ENCODE results near the gene BRIP1.
"Not testable (repeated sequence)": the region's sequence is repeated elsewhere in the genome, so short reads cannot be mapped to it uniquely, and the experiment has no call there.

The BRIP1 gene

DNA sequence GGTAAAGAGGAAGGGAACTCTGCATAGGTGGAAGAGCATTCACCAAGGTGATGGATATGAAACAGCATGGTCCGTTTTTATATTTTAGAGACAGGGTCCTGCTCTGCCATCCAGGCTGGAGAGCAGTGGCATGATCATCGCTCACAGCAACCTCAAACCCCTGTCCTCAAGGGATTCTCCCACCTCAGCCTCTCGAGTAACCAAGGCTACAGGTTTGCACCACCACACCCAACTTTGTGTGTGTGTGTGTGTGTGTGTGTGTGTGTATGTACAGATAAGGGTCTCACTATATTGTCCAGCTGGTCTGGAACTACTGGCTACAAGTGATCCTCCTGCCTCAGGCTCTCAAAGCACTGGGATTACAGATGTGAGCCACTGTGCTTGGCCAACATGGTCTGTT lies 194.8 kb downstream of the BRIP1 start:
- Mint-ChIP-seq H3K27me3 (peaks cover 25% of the 10 kb centered on the region), H3K4me1 (no peaks in the 10 kb centered on the region), H3K9me3 (no peaks in the 10 kb centered on the region), H3K27ac (ENCODE audit: low read depth) (no peak overlapping the region), H3K4me3 (no peak overlapping the region), H3K36me3 (ENCODE audit: insufficient read depth) (no peaks in the 10 kb centered on the region)
- ATAC-seq (replicated peaks; ENCODE audit: extremely low read depth, poor library complexity, severe bottlenecking): no peak
- DNase-seq (ENCODE audit: low spot score in 2 of 2): no peak

- H3K4me1 Mint-ChIP-seq; H3K4me3 Mint-ChIP-seq; DNase-seq (ENCODE audit: low spot score in 2 of 2); H3K9me3 Mint-ChIP-seq; H3K36me3 Mint-ChIP-seq (ENCODE audit: insufficient read depth); ATAC-seq (replicated peaks; ENCODE audit: extremely low read depth, poor library complexity, severe bottlenecking); H3K27ac Mint-ChIP-seq (ENCODE audit: low read depth): not testable (repeated sequence)
- peaks cover 41% of the 10 kb centered on the region for H3K27me3 Mint-ChIP-seq
Measured at GRCh38 chr17:61666406-61667088, 196.8 kb downstream of the BRIP1 start.

- Mint-ChIP-seq H3K27me3 (peaks cover 41% of the 10 kb centered on the region), H3K36me3 (ENCODE audit: insufficient read depth) (no peaks in the 10 kb centered on the region), H3K4me1 (no peaks in the 10 kb centered on the region), H3K27ac (ENCODE audit: low read depth) (no peak overlapping the region), H3K9me3 (no peaks in the 10 kb centered on the region), H3K4me3 (no peak overlapping the region)
- DNase-seq (ENCODE audit: low spot score in 2 of 2): no peak
- no peak for ATAC-seq (replicated peaks; ENCODE audit: extremely low read depth, poor library complexity, severe bottlenecking)
Measured at GRCh38 chr17:61663310-61663709, 200.0 kb downstream of the BRIP1 start.

DNA sequence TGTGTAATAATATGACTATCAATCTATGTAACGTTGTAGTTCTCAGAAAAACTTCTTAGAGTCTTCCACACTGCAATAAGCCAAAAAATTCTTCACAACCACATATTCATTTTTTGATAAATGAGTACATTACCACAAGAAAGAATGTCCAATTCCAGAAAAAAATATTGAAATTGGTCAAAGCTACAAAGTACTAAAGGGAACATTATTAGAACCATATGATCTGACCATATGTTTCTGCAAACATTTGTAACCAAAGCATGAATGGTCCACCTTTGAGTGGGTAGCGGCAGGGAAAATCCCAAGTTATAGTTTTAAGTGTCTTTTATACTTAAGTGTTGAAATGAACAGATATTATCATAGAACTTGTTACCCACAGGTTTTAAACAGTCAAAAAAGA lies 200.6 kb downstream of the BRIP1 start:
- H3K27me3 Mint-ChIP-seq: peaks cover 41% of the 10 kb centered on the region
- H3K4me1 Mint-ChIP-seq: no peaks in the 10 kb centered on the region
- H3K27ac Mint-ChIP-seq (ENCODE audit: low read depth): no peak overlapping the region
- H3K9me3 Mint-ChIP-seq: no peaks in the 10 kb centered on the region
- no peak overlapping the region for H3K4me3 Mint-ChIP-seq
- no peaks in the 10 kb centered on the region for H3K36me3 Mint-ChIP-seq (ENCODE audit: insufficient read depth)
- ATAC-seq (replicated peaks; ENCODE audit: extremely low read depth, poor library complexity, severe bottlenecking): no peak
- no peak for DNase-seq (ENCODE audit: low spot score in 2 of 2)

DNA sequence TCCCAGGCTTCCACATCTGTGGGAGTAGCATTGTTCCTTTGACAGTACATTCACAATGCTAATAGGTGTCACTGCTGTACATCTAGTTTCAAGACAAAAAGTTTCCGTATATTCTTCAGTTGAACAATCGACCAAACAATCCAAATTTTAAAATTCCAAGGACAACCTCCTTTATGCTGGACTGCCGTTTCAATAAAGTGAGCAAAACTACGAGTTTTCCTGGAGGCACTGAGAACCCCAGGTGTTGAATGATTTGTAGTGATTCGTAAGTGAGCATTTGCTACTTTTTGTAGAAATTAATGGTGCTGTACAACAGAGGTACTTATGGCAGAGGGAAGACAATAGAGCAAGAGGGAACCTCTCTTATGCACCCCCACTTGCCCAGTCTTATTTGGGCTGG lies 201.1 kb downstream of the BRIP1 start:
- no peaks in the 10 kb centered on the region for H3K4me1 Mint-ChIP-seq
- H3K36me3 Mint-ChIP-seq (ENCODE audit: insufficient read depth): no peaks in the 10 kb centered on the region
- ATAC-seq (replicated peaks; ENCODE audit: extremely low read depth, poor library complexity, severe bottlenecking) (no peak), DNase-seq (ENCODE audit: low spot score in 2 of 2) (no peak)
- H3K9me3 Mint-ChIP-seq: no peaks in the 10 kb centered on the region
- no peak overlapping the region for H3K27ac Mint-ChIP-seq (ENCODE audit: low read depth)
- no peak overlapping the region for H3K4me3 Mint-ChIP-seq
- H3K27me3 Mint-ChIP-seq: peaks cover 41% of the 10 kb centered on the region

DNA sequence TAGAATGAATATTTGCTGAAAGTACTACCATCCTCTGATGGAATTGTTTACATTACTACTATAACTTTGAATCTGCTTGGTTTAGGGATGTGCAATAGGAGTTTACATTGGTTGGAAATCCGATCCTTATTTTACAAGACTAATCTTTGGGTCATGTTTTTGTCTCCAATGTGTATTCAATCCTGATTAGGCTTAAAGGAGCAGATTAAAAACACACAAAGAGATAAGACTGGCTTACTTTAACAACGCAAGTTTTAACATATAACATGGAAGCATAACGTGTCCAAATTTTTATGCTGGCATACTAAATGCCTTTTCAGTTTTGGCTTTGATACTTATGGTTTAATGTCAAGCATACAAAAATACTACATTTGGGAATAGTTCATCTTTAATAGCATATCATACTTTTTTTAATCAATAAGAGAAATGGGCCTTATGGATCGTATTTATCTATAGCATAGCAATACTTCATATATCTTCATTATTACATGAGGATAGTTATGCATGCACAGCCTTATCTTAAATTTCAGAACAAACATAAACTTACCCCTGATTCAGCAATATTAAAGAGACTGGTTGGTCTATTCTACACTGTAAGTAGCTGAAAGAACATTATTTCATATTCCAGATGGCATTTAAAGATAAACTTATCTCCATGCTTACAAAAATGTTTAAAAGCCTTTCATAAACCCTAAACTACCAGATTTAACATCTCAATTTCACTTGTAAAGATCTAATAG lies 202.4 kb downstream of the BRIP1 start:
- Mint-ChIP-seq H3K9me3 (no peaks in the 10 kb centered on the region), H3K4me1 (no peaks in the 10 kb centered on the region), H3K27ac (ENCODE audit: low read depth) (no peak overlapping the region), H3K36me3 (ENCODE audit: insufficient read depth) (no peaks in the 10 kb centered on the region), H3K4me3 (no peak overlapping the region), H3K27me3 (peaks cover 33% of the 10 kb centered on the region)
- ATAC-seq (replicated peaks; ENCODE audit: extremely low read depth, poor library complexity, severe bottlenecking) (no peak), DNase-seq (ENCODE audit: low spot score in 2 of 2) (no peak)

DNA sequence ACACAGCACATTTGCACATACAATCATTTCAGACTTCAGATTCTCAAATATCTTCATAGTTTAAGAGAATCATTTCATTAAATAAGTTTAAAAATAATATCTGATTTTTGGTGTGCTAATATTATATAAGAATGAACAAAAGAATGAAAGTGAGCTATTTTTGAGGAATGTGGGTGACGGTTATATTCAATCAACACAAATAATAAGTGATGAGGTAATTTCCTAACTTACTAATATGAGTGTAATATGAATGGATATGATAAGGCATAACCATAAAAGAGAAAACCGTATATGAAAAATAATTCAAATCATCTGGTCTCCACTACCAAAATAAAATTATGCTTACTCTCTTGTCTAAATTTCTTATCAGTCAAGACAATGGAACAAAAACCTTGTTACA lies 203.9 kb downstream of the BRIP1 start:
- Mint-ChIP-seq H3K4me1 (no peaks in the 10 kb centered on the region), H3K9me3 (no peaks in the 10 kb centered on the region), H3K27ac (ENCODE audit: low read depth) (no peak overlapping the region), H3K36me3 (ENCODE audit: insufficient read depth) (no peaks in the 10 kb centered on the region), H3K27me3 (peaks cover 18% of the 10 kb centered on the region), H3K4me3 (no peak overlapping the region)
- DNase-seq (ENCODE audit: low spot score in 2 of 2) (no peak), ATAC-seq (replicated peaks; ENCODE audit: extremely low read depth, poor library complexity, severe bottlenecking) (no peak)

DNA sequence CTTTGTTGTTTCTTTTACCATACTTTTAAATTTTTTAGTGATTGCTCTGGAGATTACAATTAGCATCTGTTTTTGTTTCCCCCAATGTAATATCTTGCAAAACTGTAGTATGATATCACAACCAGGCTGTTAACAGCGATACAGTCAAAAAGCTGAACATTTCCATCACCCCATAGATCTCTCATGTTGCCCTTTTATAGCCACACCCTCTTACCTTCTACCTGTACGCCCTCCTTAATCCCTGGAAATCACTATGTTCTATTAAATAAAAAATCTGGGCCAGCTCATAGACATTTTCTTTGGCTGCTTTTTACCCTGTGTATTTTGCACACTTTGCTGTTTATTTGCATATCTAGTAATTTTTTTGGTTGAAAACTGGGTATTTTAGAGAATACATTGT lies 205.1 kb downstream of the BRIP1 start:
- H3K36me3 Mint-ChIP-seq (ENCODE audit: insufficient read depth): no peaks in the 10 kb centered on the region
- H3K4me1 Mint-ChIP-seq: no peaks in the 10 kb centered on the region
- H3K9me3 Mint-ChIP-seq: no peaks in the 10 kb centered on the region
- H3K27me3 Mint-ChIP-seq: peaks cover 21% of the 10 kb centered on the region
- H3K4me3 Mint-ChIP-seq: no peak overlapping the region
- no peak for ATAC-seq (replicated peaks; ENCODE audit: extremely low read depth, poor library complexity, severe bottlenecking)
- DNase-seq (ENCODE audit: low spot score in 2 of 2): no peak
- H3K27ac Mint-ChIP-seq (ENCODE audit: low read depth): no peak overlapping the region

DNA sequence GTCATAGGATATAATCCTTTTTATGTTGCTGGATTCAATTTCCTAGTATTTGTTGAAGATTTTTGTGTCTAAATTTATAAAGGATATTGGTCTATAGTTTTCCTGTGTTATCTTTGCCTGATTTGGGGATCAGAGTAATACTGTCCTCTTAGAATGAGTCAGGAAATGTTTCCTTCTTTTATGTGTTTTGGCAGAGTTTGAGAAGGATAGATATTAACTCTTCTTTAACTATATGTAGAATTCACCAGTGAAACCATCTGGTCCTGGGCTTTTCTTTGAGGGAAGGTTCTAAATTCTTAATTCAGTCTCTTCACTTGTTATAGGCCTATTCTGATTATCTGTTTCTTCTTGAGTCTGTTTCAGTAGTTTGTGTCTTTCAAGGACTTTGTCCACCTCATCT lies 206.0 kb downstream of the BRIP1 start:
- Mint-ChIP-seq H3K4me3 (no peak overlapping the region), H3K36me3 (ENCODE audit: insufficient read depth) (no peaks in the 10 kb centered on the region), H3K27me3 (peaks cover 21% of the 10 kb centered on the region), H3K27ac (ENCODE audit: low read depth) (no peak overlapping the region), H3K9me3 (no peaks in the 10 kb centered on the region), H3K4me1 (no peaks in the 10 kb centered on the region)
- no peak for ATAC-seq (replicated peaks; ENCODE audit: extremely low read depth, poor library complexity, severe bottlenecking)
- no peak for DNase-seq (ENCODE audit: low spot score in 2 of 2)

GRCh38 chr17:61656721-61657217 lies 206.6 kb downstream of the BRIP1 start:
- H3K9me3 Mint-ChIP-seq: no peaks in the 10 kb centered on the region
- DNase-seq (ENCODE audit: low spot score in 2 of 2) (no peak), ATAC-seq (replicated peaks; ENCODE audit: extremely low read depth, poor library complexity, severe bottlenecking) (no peak)
- peaks cover 21% of the 10 kb centered on the region for H3K27me3 Mint-ChIP-seq
- no peak overlapping the region for H3K27ac Mint-ChIP-seq (ENCODE audit: low read depth)
- H3K4me3 Mint-ChIP-seq: no peak overlapping the region
- no peaks in the 10 kb centered on the region for H3K36me3 Mint-ChIP-seq (ENCODE audit: insufficient read depth)
- no peaks in the 10 kb centered on the region for H3K4me1 Mint-ChIP-seq

DNA sequence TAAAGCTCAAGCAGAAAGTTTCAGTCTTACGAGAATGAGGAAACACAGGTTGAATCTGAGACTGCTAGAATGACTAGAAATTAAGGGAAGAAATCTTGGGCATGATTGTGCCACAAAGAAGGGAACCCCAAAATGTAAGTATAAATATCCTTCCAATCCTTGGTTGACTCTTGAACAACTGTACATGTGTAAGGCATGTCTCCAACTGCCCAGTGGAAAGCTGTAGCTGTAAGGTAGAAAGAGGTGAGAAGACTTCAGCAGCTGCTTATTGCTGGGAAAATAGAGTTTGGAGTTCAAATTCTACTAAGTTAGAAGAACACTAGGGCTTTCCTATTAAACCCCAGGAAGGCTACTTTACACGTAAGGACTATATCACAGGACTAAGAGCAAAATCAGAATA lies 212.6 kb downstream of the BRIP1 start:
- Mint-ChIP-seq H3K36me3 (ENCODE audit: insufficient read depth) (no peaks in the 10 kb centered on the region), H3K4me1 (no peaks in the 10 kb centered on the region), H3K9me3 (peaks cover 6% of the 10 kb centered on the region), H3K4me3 (no peak overlapping the region), H3K27ac (ENCODE audit: low read depth) (no peak overlapping the region), H3K27me3 (peaks cover 47% of the 10 kb centered on the region)
- DNase-seq (ENCODE audit: low spot score in 2 of 2) (no peak), ATAC-seq (replicated peaks; ENCODE audit: extremely low read depth, poor library complexity, severe bottlenecking) (no peak)

- Mint-ChIP-seq H3K9me3 (peaks cover 6% of the 10 kb centered on the region), H3K27me3 (peaks cover 62% of the 10 kb centered on the region), H3K4me1 (no peaks in the 10 kb centered on the region), H3K4me3 (no peak overlapping the region), H3K27ac (ENCODE audit: low read depth) (no peak overlapping the region), H3K36me3 (ENCODE audit: insufficient read depth) (no peaks in the 10 kb centered on the region)
- ATAC-seq (replicated peaks; ENCODE audit: extremely low read depth, poor library complexity, severe bottlenecking) (no peak), DNase-seq (ENCODE audit: low spot score in 2 of 2) (no peak)
Measured at GRCh38 chr17:61648587-61648986, 214.7 kb downstream of the BRIP1 start.

DNA sequence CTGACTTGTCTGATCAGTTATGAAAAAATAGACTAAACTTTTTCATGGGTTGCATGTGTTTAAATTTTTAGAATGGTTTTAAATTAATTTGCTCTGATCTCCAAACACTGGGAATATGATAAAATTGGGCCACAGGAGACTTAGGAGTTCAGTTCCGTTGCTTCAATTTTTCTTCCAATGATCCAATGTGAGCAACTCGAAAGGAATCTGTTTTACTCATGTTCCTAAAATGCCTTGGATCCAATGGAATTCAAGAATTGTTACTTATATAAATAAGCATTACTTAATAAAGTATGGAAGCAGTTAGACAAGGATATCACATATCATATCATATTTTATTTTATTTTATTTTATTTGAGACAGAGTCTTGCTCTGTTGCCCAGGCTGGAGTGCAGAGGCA lies 216.3 kb downstream of the BRIP1 start:
- no peak overlapping the region for H3K4me3 Mint-ChIP-seq
- no peaks in the 10 kb centered on the region for H3K36me3 Mint-ChIP-seq (ENCODE audit: insufficient read depth)
- ATAC-seq (replicated peaks; ENCODE audit: extremely low read depth, poor library complexity, severe bottlenecking): no peak
- H3K27me3 Mint-ChIP-seq: peaks cover 54% of the 10 kb centered on the region
- H3K27ac Mint-ChIP-seq (ENCODE audit: low read depth): no peak overlapping the region
- H3K4me1 Mint-ChIP-seq: no peaks in the 10 kb centered on the region
- no peak for DNase-seq (ENCODE audit: low spot score in 2 of 2)
- H3K9me3 Mint-ChIP-seq: peaks cover 6% of the 10 kb centered on the region

All from central memory CD8-positive, alpha-beta T cell (primary cell).